Daoy (cell line): ENCODE results near the gene GAK. TPM values are rescaled to one million over a fixed set of nuclear protein-coding genes. Genes with fewer than 3 reads are reported as not detected.
A peak's percentile ranks its signal among the peaks of the same experiment; 100 is the strongest.
"Not testable (repeated sequence)": the region's sequence is repeated elsewhere in the genome, so short reads cannot be mapped to it uniquely, and the experiment has no call there.

ENCODE experiments used
- DNase-seq: peaks from one replicate; pipeline ENCODE4 v3.0.0-alpha.2; 2015; ENCODE audit warnings: low read depth
- total RNA-seq: library from RNA; depleted of rRNA; stranded (reverse); fragments of >200 nt; shearing (Covaris generic); gene quantifications from 2 replicates; pipeline ENCODE4 v1.2.3, GENCODE V29; 2014; rRNA removed

The GAK gene
- total RNA-seq, result 61.6 and 71.9 TPM in 2 replicates

- DNase-seq, result peak; percentile 98
These were observed at the start of gene GAK, which contains the start of gene TMEM175 for GRCh38 chr4:931960-932712. TSS of gene GAK (minus strand) at chr4:932316. CDS start at chr4:932187, 129 bp downstream. TSS of gene TMEM175 (plus strand) at chr4:932460. CDS start at chr4:947740, 15,280 bp downstream.

- peak; percentile 30 for DNase-seq
These were observed 47.0 kb upstream of the GAK start for GRCh38 chr4:978957-979701.

DNA sequence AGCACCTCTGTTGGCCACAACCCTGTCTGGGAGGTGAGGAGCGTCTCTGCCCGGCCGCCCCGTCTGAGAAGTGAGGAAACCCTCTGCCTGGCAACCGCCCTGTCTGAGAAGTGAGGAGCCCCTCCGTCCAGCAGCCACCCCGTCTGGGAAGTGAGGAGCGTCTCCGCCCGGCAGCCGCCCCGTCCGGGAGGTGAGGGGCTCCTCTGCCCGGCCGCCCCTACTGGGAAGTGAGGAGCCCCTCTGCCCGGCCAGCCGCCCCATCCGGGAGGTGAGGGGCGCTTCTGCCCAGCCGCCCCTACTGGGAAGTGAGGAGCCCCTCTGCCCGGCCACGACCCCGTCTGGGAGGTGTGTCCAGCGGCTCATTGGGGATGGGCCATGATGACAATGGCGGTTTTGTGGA is 43.9 kb upstream of the GAK start:
- not testable (repeated sequence) for DNase-seq

DNA sequence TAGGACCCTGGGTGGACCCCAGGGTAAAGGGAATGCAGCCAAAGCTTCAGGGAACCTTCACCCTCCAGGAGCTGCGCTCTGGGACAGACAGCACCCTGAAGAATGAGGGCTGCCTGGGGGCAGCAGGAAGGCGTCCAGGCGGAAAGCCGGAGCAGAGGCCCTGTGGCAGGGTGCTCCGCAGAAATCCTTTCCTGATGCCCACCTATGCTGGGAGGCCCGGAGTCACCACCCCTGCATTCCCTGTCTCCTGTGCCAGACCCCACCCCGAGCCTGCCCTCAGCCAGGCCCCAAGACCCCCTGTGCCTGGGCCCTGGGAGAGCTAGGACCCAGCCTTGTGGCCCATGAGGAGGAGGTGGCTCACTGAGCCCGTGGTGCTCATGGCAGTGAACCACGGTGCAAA is 42.6 kb upstream of the GAK start:
- DNase-seq, result no peak

DNA sequence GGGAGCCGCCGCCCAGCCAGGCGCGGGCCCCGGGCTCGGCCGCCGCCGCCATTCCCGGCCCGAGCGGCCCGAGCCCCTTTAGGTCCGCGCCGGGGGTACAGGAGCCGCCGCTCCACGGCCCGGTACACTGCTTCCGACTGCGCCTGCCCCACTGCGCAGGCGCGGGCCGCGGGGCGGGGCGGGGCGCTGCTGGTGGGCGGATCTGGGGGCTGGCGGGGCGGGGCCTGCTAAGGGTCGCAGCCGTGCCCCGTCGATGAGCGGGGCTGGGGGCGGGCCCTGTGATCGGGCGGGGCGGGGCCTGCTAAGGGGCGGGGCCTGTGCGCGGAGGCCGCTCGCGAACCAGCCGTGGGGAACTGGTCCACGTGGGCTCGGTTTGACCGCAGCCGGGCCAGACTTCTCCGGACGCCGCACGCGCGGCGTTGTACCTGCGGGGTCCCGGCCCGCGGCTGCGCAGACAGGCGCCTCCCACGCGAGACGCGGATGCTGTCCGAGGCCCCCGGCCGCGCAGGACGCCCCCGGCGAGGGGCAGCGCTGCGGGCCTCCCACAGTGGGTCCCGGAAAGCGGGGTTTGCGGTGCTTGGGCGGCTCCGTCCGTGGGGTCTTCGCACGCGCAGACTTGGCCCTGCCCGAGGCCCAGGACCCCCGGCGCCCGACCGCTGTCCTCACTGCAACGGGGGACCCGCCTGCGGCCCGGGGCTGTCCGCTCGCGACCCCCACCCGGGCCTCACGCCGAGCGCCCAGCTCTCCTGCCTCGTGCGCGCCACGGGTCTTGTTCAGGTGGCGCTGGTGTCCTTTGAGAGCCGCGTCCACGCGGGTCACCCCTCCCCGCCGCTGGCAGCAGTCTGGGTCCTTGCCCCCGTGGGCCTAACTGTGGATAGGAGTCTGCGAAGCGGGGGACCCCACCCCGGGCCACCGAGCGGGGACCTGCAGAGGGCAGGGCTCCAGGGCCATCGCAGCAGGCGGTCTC is 41.6 kb upstream of the GAK start, which contains the start of gene DGKQ:
DGKQ (minus strand) TSS at position 139 of the 967 bp plus-strand sequence; CDS start at position 52, 87 bp downstream.
- DNase-seq, result peak; percentile 88

DNA sequence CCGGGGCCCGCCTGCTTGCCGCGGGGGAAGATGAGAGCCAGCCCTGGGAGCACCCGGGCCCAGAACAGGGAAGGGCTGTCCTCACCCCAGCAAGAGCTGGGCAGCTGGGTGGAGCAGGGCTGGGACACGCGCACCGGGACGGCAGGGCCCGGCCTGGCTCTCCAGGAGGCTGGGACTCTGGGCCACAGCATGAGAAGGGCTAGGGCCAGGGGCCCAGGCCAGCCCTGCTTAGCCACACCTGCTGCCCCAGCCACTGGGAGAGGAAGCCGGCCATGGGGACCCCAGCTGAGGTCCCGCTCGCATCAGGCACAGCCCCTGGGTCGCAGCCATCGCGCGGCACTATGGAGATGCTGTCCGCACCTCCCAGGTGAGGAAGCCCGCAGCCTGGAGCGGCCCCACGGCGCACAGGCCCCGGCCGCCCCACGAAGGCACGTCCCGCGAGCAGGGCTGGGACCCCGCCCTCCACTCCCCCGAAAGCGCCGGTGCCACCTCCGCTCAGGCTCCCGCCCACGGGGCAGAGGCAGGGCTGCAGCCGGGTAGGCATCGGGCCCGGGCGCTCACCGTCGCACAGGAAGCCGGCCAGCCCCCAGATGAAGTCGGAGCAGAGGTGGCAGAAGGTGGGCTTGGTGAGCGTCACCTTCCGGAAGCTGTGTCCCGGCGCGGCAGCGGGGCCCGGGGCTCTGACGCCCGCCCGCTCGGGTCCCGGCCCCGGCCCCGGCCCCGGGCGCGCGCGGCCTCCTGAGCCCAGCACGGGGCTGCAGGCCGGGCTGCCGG is 40.7 kb upstream of the GAK start:
- DNase-seq, result peak; percentile 30

DNA sequence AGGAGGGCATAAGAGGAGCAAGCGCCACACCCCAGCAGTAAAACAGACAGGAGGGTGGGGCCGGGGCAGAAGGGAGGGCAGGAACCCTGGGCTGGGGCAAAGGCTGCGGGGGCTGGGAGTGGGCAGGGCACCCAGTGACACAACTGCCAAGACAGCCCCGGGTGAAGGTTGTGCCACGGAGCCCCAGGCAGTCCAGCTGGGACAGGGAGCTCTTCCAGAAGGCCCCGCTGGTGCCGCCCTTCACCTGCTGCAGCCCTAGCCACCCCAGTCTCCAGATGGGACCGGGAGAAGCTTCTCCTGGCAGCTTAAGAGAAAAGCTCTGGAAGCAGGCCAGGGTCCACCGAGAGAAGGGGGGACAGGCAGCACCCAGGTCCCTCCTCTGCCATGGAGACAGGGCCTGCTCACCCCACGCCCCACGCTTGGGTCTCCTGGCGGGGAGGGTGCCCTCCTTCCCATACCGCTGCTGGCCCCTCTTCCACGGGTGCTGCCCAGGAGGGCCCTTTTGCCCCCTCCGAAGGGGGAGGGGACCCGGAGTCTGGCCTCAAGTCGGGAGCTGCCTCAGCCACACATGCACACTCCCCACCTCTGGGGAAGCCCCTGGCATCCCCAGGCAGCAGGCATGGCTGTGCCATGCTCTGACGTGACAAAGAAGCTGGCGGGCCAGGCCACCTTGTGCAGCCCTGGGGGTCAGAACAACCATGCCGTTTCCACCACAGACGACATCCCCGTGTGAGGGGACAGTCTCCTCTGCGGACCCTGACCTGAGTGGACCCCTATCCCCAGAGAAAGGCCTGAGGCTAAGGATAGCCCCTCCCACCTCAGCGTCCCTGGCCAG is 39.8 kb upstream of the GAK start:
- DNase-seq, result no peak

DNA sequence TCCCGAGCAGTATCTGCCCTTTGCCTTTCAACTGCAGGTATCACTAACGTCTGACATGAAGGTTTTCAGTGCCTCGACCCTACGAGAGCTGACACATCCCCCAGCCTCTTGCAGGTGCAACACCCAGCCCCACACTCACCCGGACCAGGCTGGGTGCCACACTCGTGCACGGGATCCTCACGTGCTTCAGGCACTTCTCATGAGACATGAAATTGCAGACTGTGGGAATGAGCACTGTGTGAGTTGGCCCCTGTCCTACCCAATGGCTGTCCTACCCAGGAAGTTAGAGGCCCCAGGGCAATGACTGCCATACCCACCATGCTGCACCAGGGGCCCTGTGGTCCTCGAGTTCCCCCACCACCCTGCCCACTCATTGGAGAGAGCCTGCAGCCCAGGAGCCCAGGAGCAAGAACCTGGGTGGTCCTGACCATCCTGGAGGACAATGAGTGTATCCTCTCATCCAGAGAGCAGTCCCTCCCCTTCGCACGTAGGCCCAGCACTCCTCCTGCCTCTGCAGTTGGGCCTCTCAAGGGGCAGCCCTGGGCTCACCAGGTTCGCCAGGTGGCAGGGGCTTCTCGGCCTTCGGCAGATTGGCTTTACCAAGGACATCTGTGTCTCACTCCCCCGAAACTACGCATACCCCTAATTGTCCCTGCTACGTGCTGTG is 38.9 kb upstream of the GAK start:
- DNase-seq, result no peak

GRCh38 chr4:970046-970745 is 38.1 kb upstream of the GAK start:
- no peak for DNase-seq

DNA sequence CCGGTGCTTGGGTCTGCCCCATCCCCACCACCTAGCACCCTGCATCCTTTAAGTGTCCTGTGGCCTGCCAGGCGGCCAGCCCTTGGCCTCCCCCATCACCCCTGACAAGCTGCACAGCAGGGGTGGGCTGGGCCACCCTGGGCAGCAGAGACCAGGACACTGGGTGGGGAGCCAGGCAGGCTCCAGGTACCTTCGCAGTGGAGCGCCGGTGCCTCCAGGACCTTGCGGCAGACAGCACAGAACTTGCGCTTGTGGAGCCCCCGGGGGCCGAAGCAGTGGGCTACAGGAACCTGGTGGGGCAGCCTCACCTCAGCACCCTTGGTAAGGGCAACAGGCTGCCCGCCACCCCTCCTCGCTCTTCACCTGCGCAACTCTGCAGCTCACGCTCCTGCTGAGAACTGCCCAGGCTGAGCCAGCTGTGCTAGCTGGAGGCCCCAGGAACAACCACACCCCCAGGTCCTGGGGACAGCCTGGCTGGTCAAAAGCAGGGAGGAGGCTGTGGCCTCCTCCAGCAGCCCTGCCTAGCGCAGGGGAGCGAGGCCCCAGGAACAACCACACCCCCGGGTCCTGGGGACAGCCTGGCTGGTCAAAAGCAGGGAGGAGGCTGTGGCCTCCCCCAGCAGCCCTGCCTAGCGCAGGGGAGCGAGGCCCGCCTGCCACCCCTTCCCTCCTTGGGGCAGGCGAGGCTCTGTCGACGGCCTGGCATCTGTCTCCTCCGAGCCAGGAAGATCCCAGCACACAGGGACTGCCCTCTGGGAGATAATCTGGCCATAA is 36.7 kb upstream of the GAK start:
- DNase-seq, result no peak

GRCh38 chr4:968221-968620 is 36.1 kb upstream of the GAK start:
- no peak for DNase-seq

GRCh38 chr4:967113-968104 is 35.3 kb upstream of the GAK start:
- no peak for DNase-seq

GRCh38 chr4:966266-967112 is 34.4 kb upstream of the GAK start:
- DNase-seq, result no peak

GRCh38 chr4:965766-966134 is 33.6 kb upstream of the GAK start:
- DNase-seq, result no peak

DNA sequence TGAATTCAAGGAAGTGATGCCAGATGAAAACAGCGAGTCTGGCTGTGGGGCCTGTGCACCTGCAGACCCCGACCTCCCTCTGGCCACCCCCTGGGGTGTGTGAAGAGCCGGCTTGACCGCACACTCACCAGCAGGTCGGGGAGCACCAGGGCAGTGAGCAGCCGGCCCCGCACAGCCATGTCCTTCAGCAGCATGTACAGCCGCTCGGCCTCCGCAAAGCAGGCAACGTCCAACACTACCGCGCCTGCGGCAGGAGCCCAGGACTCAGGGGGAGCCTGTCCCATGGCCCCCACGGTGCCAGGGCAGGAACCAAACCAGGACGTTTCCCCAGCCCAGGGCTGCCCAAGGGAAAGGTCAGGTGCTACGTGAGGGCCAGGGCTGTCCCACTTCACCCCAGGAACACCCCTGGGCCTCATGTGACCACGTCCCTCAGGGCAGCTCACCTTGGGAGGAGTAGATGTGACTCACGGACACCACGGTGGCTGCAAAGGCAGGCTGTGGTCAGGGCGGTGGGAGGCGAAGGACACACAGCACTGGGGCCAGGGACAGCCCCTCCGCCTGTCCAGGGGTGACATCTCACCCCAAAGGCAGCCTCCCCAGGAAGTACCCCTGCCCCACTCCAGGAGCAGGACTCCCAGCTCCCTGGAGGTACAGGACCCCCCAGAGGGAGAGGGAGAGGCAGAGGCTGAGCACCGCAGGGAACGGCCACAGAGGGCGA is 33.1 kb upstream of the GAK start:
- DNase-seq, result no peak
